Large intestine (tissue), 3 donors: ENCODE results near the gene COL12A1. TPM values are rescaled to one million over a fixed set of nuclear protein-coding genes. Genes with fewer than 3 reads are reported as not detected.
A peak's percentile ranks its signal among the peaks of the same experiment; 100 is the strongest.

ENCODE experiments used
- DNase-seq, 2 donors: peaks; one replicate each; pipeline versions ENCODE4 v3.0.0 to v3.0.0-alpha.2; 2013
- H3K27ac ChIP-seq: one replicate; pipeline ENCODE4 v1.5.1; 2013; ENCODE audit warnings: low read length
- H3K27me3 ChIP-seq: 2 replicates; pipeline ENCODE4 v1.6.1; 2013; ENCODE audit warnings: low read length; ENCODE audit not compliant: control insufficient read depth, insufficient read depth
- H3K36me3 ChIP-seq: 2 replicates; pipeline ENCODE4 v1.6.1; 2013; ENCODE audit warnings: low read length; ENCODE audit not compliant: control insufficient read depth, insufficient read depth
- H3K4me1 ChIP-seq: one replicate; pipeline ENCODE4 v1.6.1; 2013; ENCODE audit warnings: low read length; ENCODE audit not compliant: control insufficient read depth, insufficient read depth
- H3K4me3 ChIP-seq: one replicate; pipeline ENCODE4 v1.5.1; 2013; ENCODE audit warnings: low read length
- H3K9me3 ChIP-seq: one replicate; pipeline ENCODE4 v1.6.1; 2013; ENCODE audit warnings: mild to moderate bottlenecking, low read depth, low read length, moderate library complexity; ENCODE audit not compliant: control insufficient read depth
- WGBS: methylation state at CpG from one replicate; pipeline ENCODE4 v1.1.5; 2013; ENCODE audit warnings: low lambda C conversion rate; ENCODE audit not compliant: insufficient coverage; 5-methylcytosine and 5-hydroxymethylcytosine counted together
- polyA plus RNA-seq: library from polyadenylated mRNA; unstranded; fragments of 120-200 nt; gene quantifications from one replicate; pipeline ENCODE4 v1.2.1, GENCODE V29; 2013

The COL12A1 gene
- polyA plus RNA-seq, 1 donor: 90.9 TPM

GRCh38 chr6:75106426-75106825 is 99.4 kb downstream of the COL12A1 start:
- H3K9me3 ChIP-seq: no peaks in the 10 kb centered on the region
- H3K4me1 ChIP-seq: peaks cover 6% of the 10 kb centered on the region
- WGBS: 100% methylated on average over 2 of the region's 2 CpGs
- no peak for DNase-seq
- H3K4me3 ChIP-seq: no peak overlapping the region
- no peaks in the 10 kb centered on the region for H3K27me3 ChIP-seq
- H3K27ac ChIP-seq: no peak overlapping the region
- peaks cover 5% of the 10 kb centered on the region for H3K36me3 ChIP-seq

- no peak overlapping the region for H3K4me3 ChIP-seq
- peak overlapping the region; percentile 31 for H3K27ac ChIP-seq
- peaks cover 5% of the 10 kb centered on the region for H3K36me3 ChIP-seq
- H3K4me1 ChIP-seq: peaks cover 9% of the 10 kb centered on the region
- no CpG with 5 or more reads among the region's 1 CpG for WGBS
- H3K9me3 ChIP-seq: no peaks in the 10 kb centered on the region
- no peaks in the 10 kb centered on the region for H3K27me3 ChIP-seq
- DNase-seq: peak; percentile 42 to 76
Measured at GRCh38 chr6:75103431-75103830, 102.4 kb downstream of the COL12A1 start.

DNA sequence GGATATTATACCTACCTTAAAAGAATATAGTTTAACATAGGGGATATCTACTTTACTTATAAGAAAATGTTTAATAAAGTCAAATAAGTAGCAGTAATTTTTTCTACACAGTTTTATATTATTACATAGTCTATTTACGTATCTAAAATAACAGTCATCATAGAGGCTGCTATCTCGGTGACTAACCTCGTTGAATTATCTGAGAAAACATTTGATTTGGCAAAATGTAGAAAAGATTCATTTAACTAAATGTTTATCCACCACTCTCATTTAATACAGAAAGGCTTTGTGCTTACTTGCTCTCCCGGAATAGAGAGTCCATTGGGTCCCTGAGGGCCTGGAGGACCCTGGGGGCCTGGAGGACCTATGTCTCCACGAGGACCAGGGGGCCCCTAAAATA is 103.6 kb downstream of the COL12A1 start:
- no CpG with 5 or more reads among the region's 5 CpGs for WGBS
- no peak for DNase-seq
- Histone ChIP-seq H3K9me3 (no peaks in the 10 kb centered on the region), H3K27me3 (no peaks in the 10 kb centered on the region), H3K36me3 (peaks cover 5% of the 10 kb centered on the region), H3K4me3 (no peak overlapping the region), H3K27ac (no peak overlapping the region), H3K4me1 (peaks cover 9% of the 10 kb centered on the region)

- H3K27me3 ChIP-seq: no peaks in the 10 kb centered on the region
Measured at GRCh38 chr6:75101896-75102295, 104.0 kb downstream of the COL12A1 start.

GRCh38 chr6:75098709-75099108 is 107.1 kb downstream of the COL12A1 start:
- Histone ChIP-seq H3K27ac (peak overlapping the region; percentile 45), H3K9me3 (no peaks in the 10 kb centered on the region), H3K4me3 (no peak overlapping the region), H3K36me3 (peaks cover 3% of the 10 kb centered on the region), H3K27me3 (no peaks in the 10 kb centered on the region), H3K4me1 (peaks cover 9% of the 10 kb centered on the region)
- peak; percentile 63 to 81 for DNase-seq
- 10% methylated on average over 2 of the region's 5 CpGs for WGBS

More at GRCh38 chr6:75101896-75102295, 104.0 kb downstream of the COL12A1 start:
- DNase-seq: no peak
- H3K9me3 ChIP-seq: no peaks in the 10 kb centered on the region
- H3K36me3 ChIP-seq: peaks cover 5% of the 10 kb centered on the region
- H3K4me3 ChIP-seq: no peak overlapping the region
- no peak overlapping the region for H3K27ac ChIP-seq
- 0% methylated on average over 1 of the region's 4 CpGs for WGBS
- H3K4me1 ChIP-seq: peaks cover 9% of the 10 kb centered on the region

- Histone ChIP-seq H3K4me1 (peaks cover 3% of the 10 kb centered on the region), H3K4me3 (no peak overlapping the region), H3K27me3 (no peaks in the 10 kb centered on the region), H3K36me3 (peaks cover 3% of the 10 kb centered on the region), H3K9me3 (no peaks in the 10 kb centered on the region), H3K27ac (no peak overlapping the region)
- no peak for DNase-seq
- 40% methylated on average over 1 of the region's 4 CpGs for WGBS
Measured at GRCh38 chr6:75096966-75097365, 108.9 kb downstream of the COL12A1 start.

GRCh38 chr6:75094614-75095200 is 111.1 kb downstream of the COL12A1 start:
- H3K36me3 ChIP-seq: peaks cover 7% of the 10 kb centered on the region
- DNase-seq: peak; percentile 23 to 43
- no peaks in the 10 kb centered on the region for H3K27me3 ChIP-seq
- peaks cover 17% of the 10 kb centered on the region for H3K4me1 ChIP-seq
- WGBS: no CpG with 5 or more reads among the region's 5 CpGs
- H3K4me3 ChIP-seq: no peak overlapping the region
- H3K27ac ChIP-seq: peak overlapping the region; percentile 40
- no peaks in the 10 kb centered on the region for H3K9me3 ChIP-seq

DNA sequence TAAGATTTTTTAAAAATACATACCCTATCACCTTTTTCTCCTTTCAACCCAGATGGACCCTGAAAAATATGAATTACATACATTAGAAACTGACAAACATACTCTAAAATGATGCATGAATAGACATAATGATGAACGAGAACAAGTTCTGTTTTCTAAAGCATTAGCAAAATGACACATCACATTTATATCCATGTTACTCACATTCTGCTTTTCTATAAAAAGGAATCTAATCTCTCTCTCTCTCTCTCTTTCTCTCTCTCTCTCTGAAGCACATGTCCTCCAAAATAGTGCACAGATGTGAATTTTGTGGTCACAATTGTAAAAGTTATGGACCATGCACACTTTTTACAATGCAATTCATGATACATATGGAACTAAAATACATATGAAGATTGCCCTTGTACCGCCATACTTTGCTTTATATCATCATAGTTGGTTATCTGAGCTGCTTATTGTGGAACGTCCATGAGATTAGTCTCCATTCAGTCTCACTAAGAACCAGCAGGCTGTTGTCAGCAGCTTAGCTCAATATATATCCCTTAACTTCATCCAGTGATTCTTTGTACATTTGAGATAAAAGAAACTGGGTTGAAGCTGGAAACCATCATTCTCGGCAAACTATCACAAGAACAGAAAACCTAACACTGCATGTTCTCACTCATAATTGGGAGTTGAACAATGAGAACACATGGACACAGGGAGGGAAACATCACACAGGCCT is 114.2 kb downstream of the COL12A1 start:
- H3K27me3 ChIP-seq: no peaks in the 10 kb centered on the region
- 60% methylated on average over 1 of the region's 4 CpGs for WGBS
- peaks cover 16% of the 10 kb centered on the region for H3K4me1 ChIP-seq
- no peaks in the 10 kb centered on the region for H3K9me3 ChIP-seq
- no peak for DNase-seq
- H3K36me3 ChIP-seq: peaks cover 16% of the 10 kb centered on the region
- H3K4me3 ChIP-seq: no peak overlapping the region
- H3K27ac ChIP-seq: no peak overlapping the region

DNA sequence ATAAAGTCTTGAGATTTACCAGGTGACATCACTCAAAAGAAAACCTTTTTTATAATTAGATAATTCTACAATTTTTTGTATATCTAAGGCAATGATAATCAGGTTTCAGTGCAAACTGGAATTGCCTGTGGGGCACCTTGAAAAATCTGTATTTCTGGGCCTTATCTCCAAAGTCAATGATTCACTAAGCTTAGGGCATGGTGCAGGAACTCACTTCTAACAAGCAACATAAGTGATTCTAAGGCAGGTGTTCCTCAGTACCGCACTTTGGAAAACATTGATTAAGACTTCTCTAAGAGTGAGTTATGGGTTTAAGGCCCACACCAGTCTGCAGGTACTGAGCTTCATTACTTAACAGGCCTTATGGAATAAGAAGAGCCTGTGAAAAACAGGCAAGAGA is 115.3 kb downstream of the COL12A1 start:
- DNase-seq: peak; percentile 45 to 76
- Histone ChIP-seq H3K9me3 (no peaks in the 10 kb centered on the region), H3K27ac (peak overlapping the region; percentile 65), H3K36me3 (peaks cover 16% of the 10 kb centered on the region), H3K4me1 (peaks cover 16% of the 10 kb centered on the region), H3K27me3 (no peaks in the 10 kb centered on the region), H3K4me3 (no peak overlapping the region)
- WGBS: no CpG with 5 or more reads among the region's 1 CpG

DNA sequence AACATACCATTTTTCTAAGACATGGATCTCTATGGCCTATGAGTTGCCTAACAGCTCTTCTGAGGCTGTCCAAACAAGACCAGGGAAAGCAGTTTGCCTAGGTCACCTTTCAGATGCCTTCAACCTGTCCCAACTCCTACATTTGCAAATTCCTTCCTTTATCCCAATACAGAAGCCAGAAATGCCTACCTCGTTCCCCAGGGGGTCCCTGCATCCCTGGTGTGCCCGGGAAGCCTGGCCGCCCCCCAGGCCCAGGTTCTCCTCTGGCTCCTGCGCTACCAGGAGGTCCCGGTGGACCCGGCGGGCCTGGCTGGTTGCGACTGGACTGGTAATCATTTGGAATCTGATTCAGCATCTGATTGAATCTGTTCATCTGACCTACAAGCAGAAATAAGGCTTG is 115.9 kb downstream of the COL12A1 start:
- Histone ChIP-seq H3K9me3 (no peaks in the 10 kb centered on the region), H3K36me3 (peaks cover 16% of the 10 kb centered on the region), H3K4me1 (peaks cover 16% of the 10 kb centered on the region), H3K27me3 (no peaks in the 10 kb centered on the region), H3K27ac (peak overlapping the region; percentile 65), H3K4me3 (no peak overlapping the region)
- DNase-seq: peak in 1 of 2 donors; percentile 7
- WGBS: no CpG with 5 or more reads among the region's 8 CpGs
